ENCODE measurements around the gene SHISA7.
"Not testable (repeated sequence)": the region's sequence is repeated elsewhere in the genome, so short reads cannot be mapped to it uniquely, and the experiment has no call there.

Gene SHISA7

GRCh38 chr19:55407550-55407799 lies 35.6 kb downstream of the SHISA7 start, which contains the start of gene UBE2S:
Gene UBE2S, minus strand, starts transcription at chr19:55407788. Its CDS starts 199 bp downstream, at chr19:55407589.
- CTCF ChIA-PET; H3K27me3 ChIP-seq (replicated peaks in 2 of 5; ENCODE audit: control insufficient read depth in 4 of 5, insufficient read depth in 5 of 5, low read length in 4 of 5); H3K9me3 ChIP-seq (ENCODE audit: control extremely low read depth in 1 of 5, control insufficient read depth in 4 of 5, insufficient read depth in 2 of 5, low read depth in 1 of 5, low read length in 4 of 5); DNase-seq: not testable (repeated sequence)
- WGBS (ENCODE audit: insufficient coverage) = 0% methylated on average over 19 of the region's 36 CpGs
- Histone ChIP-seq H3K36me3 (ENCODE audit: control insufficient read depth in 4 of 4, insufficient read depth in 4 of 4, low read length in 3 of 4) (peaks cover 4 to 37% (median 27%) of the 10 kb centered on the region in 4 experiments), H3K4me1 (ENCODE audit: control extremely low read depth in 1 of 4, control insufficient read depth in 4 of 4, insufficient read depth in 4 of 4, low read length in 3 of 4) (peaks cover 5 to 24% (median 22%) of the 10 kb centered on the region in 4 experiments), H3K27ac (ENCODE audit: insufficient read depth in 1 of 2, low read depth in 1 of 2, low read length in 2 of 2, poor library complexity in 1 of 2, severe bottlenecking in 2 of 2) (peak within 1 kb of the TSS; percentile 88 to 94), H3K4me3 (ENCODE audit: control insufficient read depth in 1 of 7, extremely low read depth in 1 of 7, insufficient read depth in 4 of 7, low read depth in 2 of 7, low read length in 6 of 7) (peak within 1 kb of the TSS; percentile 68 to 87 (median 80))
- POLR2A ChIA-PET = interaction anchor here (0.6 to 1.6 kb wide), 17 partner anchors 11 to 153 kb away, joined by 3 to 15 read pairs (median 5); partner anchors contain the start of genes HSPBP1, ISOC2, KMT5C and PPP6R1

GRCh38 chr19:55406826-55407549 lies 36.1 kb downstream of the SHISA7 start:
- CTCF ChIA-PET = no interaction called here
- WGBS (ENCODE audit: insufficient coverage) = 18% methylated on average over 28 of the region's 35 CpGs
- POLR2A ChIA-PET = interaction anchor here (0.5 to 1.6 kb wide), 15 partner anchors 9 to 265 kb away, joined by 3 to 15 read pairs (median 5); partner anchors contain the start of genes HSPBP1, ISOC2, KMT5C and SHISA7
- Histone ChIP-seq H3K27me3 (replicated peaks in 2 of 5; ENCODE audit: control insufficient read depth in 4 of 5, insufficient read depth in 5 of 5, low read length in 4 of 5) (no peaks in the 10 kb centered on the region), H3K9me3 (ENCODE audit: control extremely low read depth in 1 of 5, control insufficient read depth in 4 of 5, insufficient read depth in 2 of 5, low read depth in 1 of 5, low read length in 4 of 5) (peaks cover 0 to 6% (median 2%) of the 10 kb centered on the region in 5 experiments), H3K27ac (ENCODE audit: insufficient read depth in 1 of 2, low read depth in 1 of 2, low read length in 2 of 2, poor library complexity in 1 of 2, severe bottlenecking in 2 of 2) (peak overlapping the region; percentile 88 to 94), H3K36me3 (ENCODE audit: control insufficient read depth in 4 of 4, insufficient read depth in 4 of 4, low read length in 3 of 4) (peaks cover 4 to 41% (median 32%) of the 10 kb centered on the region in 4 experiments), H3K4me1 (ENCODE audit: control extremely low read depth in 1 of 4, control insufficient read depth in 4 of 4, insufficient read depth in 4 of 4, low read length in 3 of 4) (peaks cover 5 to 24% (median 22%) of the 10 kb centered on the region in 4 experiments), H3K4me3 (ENCODE audit: control insufficient read depth in 1 of 7, extremely low read depth in 1 of 7, insufficient read depth in 4 of 7, low read depth in 2 of 7, low read length in 6 of 7) (peak overlapping the region; percentile 68 to 87 (median 80))
- peak in 2 of 3 donors; percentile 34 to 53 for DNase-seq

- 88% methylated on average over 8 of the region's 14 CpGs for WGBS (ENCODE audit: insufficient coverage)
- Histone ChIP-seq H3K9me3 (ENCODE audit: control extremely low read depth in 1 of 5, control insufficient read depth in 4 of 5, insufficient read depth in 2 of 5, low read depth in 1 of 5, low read length in 4 of 5) (peaks cover 0 to 6% (median 2%) of the 10 kb centered on the region in 5 experiments), H3K27ac (ENCODE audit: insufficient read depth in 1 of 2, low read depth in 1 of 2, low read length in 2 of 2, poor library complexity in 1 of 2, severe bottlenecking in 2 of 2) (peak overlapping the region; percentile 17 to 94), H3K27me3 (replicated peaks in 2 of 5; ENCODE audit: control insufficient read depth in 4 of 5, insufficient read depth in 5 of 5, low read length in 4 of 5) (no peaks in the 10 kb centered on the region), H3K4me3 (ENCODE audit: control insufficient read depth in 1 of 7, extremely low read depth in 1 of 7, insufficient read depth in 4 of 7, low read depth in 2 of 7, low read length in 6 of 7) (peak overlapping the region in 6 of 7 experiments; percentile 78 to 87 (median 81)), H3K36me3 (ENCODE audit: control insufficient read depth in 4 of 4, insufficient read depth in 4 of 4, low read length in 3 of 4) (peaks cover 7 to 48% (median 37%) of the 10 kb centered on the region in 4 experiments), H3K4me1 (ENCODE audit: control extremely low read depth in 1 of 4, control insufficient read depth in 4 of 4, insufficient read depth in 4 of 4, low read length in 3 of 4) (peaks cover 5 to 24% (median 22%) of the 10 kb centered on the region in 4 experiments)
- no peak for DNase-seq
- ChIA-PET CTCF (interaction anchor here (1.1 kb wide), 1 partner anchor 104 kb away, joined by 3 read pairs; no protein-coding TSS in a partner anchor), POLR2A (interaction anchor here (0.9 to 1.6 kb wide), 4 partner anchors 12 to 22 kb away, joined by 3 to 7 read pairs (median 3); partner anchors contain the start of gene TMEM238)
These were observed 36.8 kb downstream of the SHISA7 start for GRCh38 chr19:55406091-55406825.

GRCh38 chr19:55405638-55406037 lies 37.5 kb downstream of the SHISA7 start:
- no peak overlapping the region for H3K27ac ChIP-seq (ENCODE audit: insufficient read depth in 1 of 2, low read depth in 1 of 2, low read length in 2 of 2, poor library complexity in 1 of 2, severe bottlenecking in 2 of 2)
- H3K9me3 ChIP-seq (ENCODE audit: control extremely low read depth in 1 of 5, control insufficient read depth in 4 of 5, insufficient read depth in 2 of 5, low read depth in 1 of 5, low read length in 4 of 5) = peaks cover 0 to 5% (median 2%) of the 10 kb centered on the region in 5 experiments
- ChIA-PET POLR2A (interaction anchor here (0.9 to 1.1 kb wide), 2 partner anchors 16 to 18 kb away, joined by 3 read pairs; no protein-coding TSS in a partner anchor), CTCF (interaction anchor here (0.6 to 1.1 kb wide), 2 partner anchors 76 to 104 kb away, joined by 3 read pairs; no protein-coding TSS in a partner anchor)
- peak overlapping the region in 2 of 7 experiments; percentile 52 to 87 for H3K4me3 ChIP-seq (ENCODE audit: control insufficient read depth in 1 of 7, extremely low read depth in 1 of 7, insufficient read depth in 4 of 7, low read depth in 2 of 7, low read length in 6 of 7)
- H3K4me1 ChIP-seq (ENCODE audit: control extremely low read depth in 1 of 4, control insufficient read depth in 4 of 4, insufficient read depth in 4 of 4, low read length in 3 of 4) = peaks cover 5 to 24% (median 22%) of the 10 kb centered on the region in 4 experiments
- H3K27me3 ChIP-seq (replicated peaks in 2 of 5; ENCODE audit: control insufficient read depth in 4 of 5, insufficient read depth in 5 of 5, low read length in 4 of 5) = no peaks in the 10 kb centered on the region
- no peak for DNase-seq
- peaks cover 12 to 53% (median 39%) of the 10 kb centered on the region in 4 experiments for H3K36me3 ChIP-seq (ENCODE audit: control insufficient read depth in 4 of 4, insufficient read depth in 4 of 4, low read length in 3 of 4)
- WGBS (ENCODE audit: insufficient coverage) = 97% methylated on average over 5 of the region's 5 CpGs

- WGBS (ENCODE audit: insufficient coverage) = no CpG with 5 or more reads among the region's 2 CpGs
- POLR2A ChIA-PET = interaction anchor here (0.6 kb wide), 2 partner anchors 16 to 18 kb away, joined by 3 to 5 read pairs; no protein-coding TSS in a partner anchor
- Histone ChIP-seq H3K4me1 (ENCODE audit: control extremely low read depth in 1 of 4, control insufficient read depth in 4 of 4, insufficient read depth in 4 of 4, low read length in 3 of 4) (peaks cover 5 to 17% (median 16%) of the 10 kb centered on the region in 4 experiments), H3K27me3 (replicated peaks in 2 of 5; ENCODE audit: control insufficient read depth in 4 of 5, insufficient read depth in 5 of 5, low read length in 4 of 5) (no peaks in the 10 kb centered on the region), H3K36me3 (ENCODE audit: control insufficient read depth in 4 of 4, insufficient read depth in 4 of 4, low read length in 3 of 4) (peaks cover 14 to 60% (median 46%) of the 10 kb centered on the region in 4 experiments), H3K27ac (ENCODE audit: insufficient read depth in 1 of 2, low read depth in 1 of 2, low read length in 2 of 2, poor library complexity in 1 of 2, severe bottlenecking in 2 of 2) (no peak overlapping the region), H3K4me3 (ENCODE audit: control insufficient read depth in 1 of 7, extremely low read depth in 1 of 7, insufficient read depth in 4 of 7, low read depth in 2 of 7, low read length in 6 of 7) (no peak overlapping the region), H3K9me3 (ENCODE audit: control extremely low read depth in 1 of 5, control insufficient read depth in 4 of 5, insufficient read depth in 2 of 5, low read depth in 1 of 5, low read length in 4 of 5) (no peaks in the 10 kb centered on the region)
- CTCF ChIA-PET = interaction anchor here (0.6 to 2.3 kb wide), 2 partner anchors 16 to 113 kb away, joined by 4 to 8 read pairs; no protein-coding TSS in a partner anchor
- DNase-seq = no peak
These were observed 40.6 kb downstream of the SHISA7 start for GRCh38 chr19:55402509-55402908.

GRCh38 chr19:55401390-55401789 lies 41.7 kb downstream of the SHISA7 start:
- H3K27ac ChIP-seq (ENCODE audit: insufficient read depth in 1 of 2, low read depth in 1 of 2, low read length in 2 of 2, poor library complexity in 1 of 2, severe bottlenecking in 2 of 2); POLR2A ChIA-PET; H3K9me3 ChIP-seq (ENCODE audit: control extremely low read depth in 1 of 5, control insufficient read depth in 4 of 5, insufficient read depth in 2 of 5, low read depth in 1 of 5, low read length in 4 of 5); H3K27me3 ChIP-seq (replicated peaks in 2 of 5; ENCODE audit: control insufficient read depth in 4 of 5, insufficient read depth in 5 of 5, low read length in 4 of 5); H3K4me3 ChIP-seq (ENCODE audit: control insufficient read depth in 1 of 7, extremely low read depth in 1 of 7, insufficient read depth in 4 of 7, low read depth in 2 of 7, low read length in 6 of 7); DNase-seq: not testable (repeated sequence)
- peaks cover 14 to 55% (median 44%) of the 10 kb centered on the region in 4 experiments for H3K36me3 ChIP-seq (ENCODE audit: control insufficient read depth in 4 of 4, insufficient read depth in 4 of 4, low read length in 3 of 4)
- CTCF ChIA-PET = interaction anchor here (5.0 kb wide), 1 partner anchor 14 kb away, joined by 25 read pairs; the partner anchor contains the start of gene RPL28
- H3K4me1 ChIP-seq (ENCODE audit: control extremely low read depth in 1 of 4, control insufficient read depth in 4 of 4, insufficient read depth in 4 of 4, low read length in 3 of 4) = peaks cover under 1 to 12% (median 10%) of the 10 kb centered on the region in 4 experiments
- no CpG with 5 or more reads among the region's 28 CpGs for WGBS (ENCODE audit: insufficient coverage)
